Right cardiac atrium (tissue), 5 donors: ENCODE results near the gene ZFHX3. TPM values are rescaled to one million over a fixed set of nuclear protein-coding genes. Genes with fewer than 3 reads are reported as not detected.

ENCODE experiments used
- ATAC-seq, 2 donors: fragments of 200-7000 bp; cut with Tn5 transposase; one replicate each; pipeline versions ENCODE4 v1.8.0 to v1.9.1; 2020; ENCODE audit warnings: moderate library complexity in 2 of 2, mild to moderate bottlenecking in 1 of 2
- DNase-seq, 3 donors: peaks; one replicate each; pipeline ENCODE4 v3.0.0-alpha.2; 2020
- H3K27ac ChIP-seq: one replicate; pipeline ENCODE4 v1.5.1; 2013; ENCODE audit warnings: mild to moderate bottlenecking, low read length, control low read depth, moderate library complexity
- H3K27me3 ChIP-seq: one replicate; pipeline ENCODE4 v1.6.1; 2013; ENCODE audit not compliant: control insufficient read depth, insufficient read depth
- H3K4me1 ChIP-seq: one replicate; pipeline ENCODE4 v1.6.1; 2013; ENCODE audit warnings: low read length; ENCODE audit not compliant: control insufficient read depth, insufficient read depth
- H3K4me3 ChIP-seq: one replicate; pipeline ENCODE4 v1.5.1; 2013; ENCODE audit warnings: low read length, control low read depth
- H3K9me3 ChIP-seq: one replicate; pipeline ENCODE4 v1.6.1; 2013; ENCODE audit warnings: low read length; ENCODE audit not compliant: control insufficient read depth
- WGBS: extraction: QIAGEN DNeasy Blood & Tissue Kit; methylation state at CpG from one replicate; pipeline ENCODE4 v1.1.7; 2013; 5-methylcytosine and 5-hydroxymethylcytosine counted together
- intact Hi-C, 4 donors: fragments of 100-400 bp; cut with DNase I; formaldehyde crosslinking; loops; one replicate each; pipeline versions ENCODE4 v1.11.0 to v1.14.0; 2022 to 2023
- polyA plus RNA-seq: library from polyadenylated mRNA; stranded (reverse); fragments of 200-250 nt; gene quantifications from one replicate; pipeline ENCODE4 v1.2.3, GENCODE V29; 2013
- total RNA-seq, 4 donors: library from RNA; stranded (reverse); fragmentation: NEBNext Ultra II Directional; extraction: Animal tissue kit (Norgen Biotek cat#: 25700); gene quantifications; one replicate each; pipeline ENCODE4 v1.2.1, GENCODE V29; 2021
- donor health status: healthy with polysubstance abuse.
- donor health status: DM: no; HTN: yes; CAD: no.
- donor health status: DM: no; HTN: no; CAD: no.
- donor health status: DM: no; HTN: yes; CAD: no; lungs with severe emphysema.
- donor health status: DM: yes; HTN: yes; CAD: no.

ZFHX3 gene
- total and polyA plus RNA-seq, 5 donors, result 4.3 to 18.2 (median 9.7) TPM

DNA sequence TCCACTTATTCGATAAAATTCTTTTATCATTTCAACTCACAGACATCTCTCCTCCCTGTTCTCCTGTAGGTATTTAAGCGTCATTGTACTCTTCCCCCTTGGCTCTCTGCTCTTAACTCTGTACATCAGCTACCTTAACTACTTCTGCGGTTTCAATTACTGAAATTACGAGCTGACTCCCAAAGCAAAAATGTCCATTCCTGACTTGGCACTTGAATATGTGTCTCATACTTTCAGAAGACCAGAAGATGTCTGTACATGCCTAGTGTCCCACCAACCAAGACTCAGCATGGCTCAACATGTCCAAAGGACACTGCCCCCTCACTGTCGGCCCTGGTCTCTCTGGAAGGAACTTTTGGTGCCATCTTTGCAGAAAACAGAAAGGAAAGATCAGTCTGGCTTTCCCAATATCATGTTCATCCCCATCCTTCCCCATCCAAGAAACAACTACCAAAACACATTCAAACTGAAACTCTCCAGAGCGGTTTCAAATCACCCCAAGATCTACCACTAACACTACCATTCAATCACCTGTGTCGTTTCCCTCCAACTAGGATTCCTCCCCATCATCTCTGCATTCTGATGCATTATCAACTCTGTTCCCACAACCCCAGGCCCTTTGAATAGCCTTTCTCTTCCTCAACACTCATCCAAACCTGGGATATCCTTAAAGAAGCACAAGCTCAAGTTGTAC lies 74.9 kb downstream of the ZFHX3 start:
- Histone ChIP-seq H3K4me1 (peaks cover 10% of the 10 kb centered on the region), H3K4me3 (no peak overlapping the region), H3K27ac (no peak overlapping the region), H3K27me3 (no peaks in the 10 kb centered on the region), H3K9me3 (no peaks in the 10 kb centered on the region)
- WGBS, result 95% methylated on average over 7 of the region's 7 CpGs
- intact Hi-C loops, result no loop called here
- no peak for DNase-seq
- ATAC-seq, result no peak

DNA sequence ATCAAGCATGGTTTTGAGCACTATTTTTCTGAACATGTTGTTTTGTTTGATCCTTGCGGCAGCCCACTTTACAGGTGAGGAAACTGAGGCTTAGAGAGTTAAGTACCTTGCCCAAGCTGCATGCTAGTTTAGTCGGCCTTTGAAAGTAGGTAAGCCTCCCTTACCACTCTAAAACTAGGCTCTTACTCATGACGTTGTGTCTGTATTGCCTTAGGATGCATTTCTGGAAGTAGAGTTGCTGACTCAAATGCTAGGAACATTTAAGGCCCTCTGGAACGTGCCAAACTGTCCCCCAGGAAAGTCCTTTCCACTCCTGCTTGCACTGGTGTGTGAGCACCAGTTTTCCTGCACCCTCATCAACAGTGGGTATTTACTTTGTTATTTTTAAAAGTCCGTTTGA lies 76.6 kb downstream of the ZFHX3 start:
- intact Hi-C loops, result no loop called here
- ATAC-seq, result no peak
- no peaks in the 10 kb centered on the region for H3K9me3 ChIP-seq
- H3K4me3 ChIP-seq, result no peak overlapping the region
- no peaks in the 10 kb centered on the region for H3K27me3 ChIP-seq
- H3K27ac ChIP-seq, result no peak overlapping the region
- WGBS, result 86% methylated on average over 5 of the region's 5 CpGs
- DNase-seq, result no peak
- H3K4me1 ChIP-seq, result peaks cover 12% of the 10 kb centered on the region

DNA sequence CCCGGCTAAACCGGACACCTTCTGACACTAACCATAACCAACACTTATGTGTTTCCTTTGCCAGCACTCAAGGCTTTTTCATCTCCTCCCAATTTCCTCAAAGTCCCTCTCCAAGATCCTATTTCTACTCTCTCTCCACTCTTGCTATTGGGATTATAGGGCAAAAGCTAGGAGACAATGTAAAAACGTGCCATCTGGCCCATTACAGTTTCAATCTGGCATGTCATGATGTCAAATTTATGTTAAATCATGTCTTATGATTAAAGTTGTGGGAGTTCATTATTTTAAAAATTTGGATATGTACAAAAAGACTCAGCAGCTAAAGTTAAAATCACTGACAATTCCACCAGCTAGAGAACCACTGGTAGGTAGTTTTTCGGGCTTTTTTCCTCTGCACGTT lies 77.3 kb downstream of the ZFHX3 start:
- DNase-seq (no peak), ATAC-seq (no peak)
- H3K9me3 ChIP-seq, result no peaks in the 10 kb centered on the region
- H3K27ac ChIP-seq, result no peak overlapping the region
- no peak overlapping the region for H3K4me3 ChIP-seq
- WGBS, result 93% methylated on average over 5 of the region's 5 CpGs
- peaks cover 12% of the 10 kb centered on the region for H3K4me1 ChIP-seq
- no peaks in the 10 kb centered on the region for H3K27me3 ChIP-seq
- intact Hi-C loops, result no loop called here

DNA sequence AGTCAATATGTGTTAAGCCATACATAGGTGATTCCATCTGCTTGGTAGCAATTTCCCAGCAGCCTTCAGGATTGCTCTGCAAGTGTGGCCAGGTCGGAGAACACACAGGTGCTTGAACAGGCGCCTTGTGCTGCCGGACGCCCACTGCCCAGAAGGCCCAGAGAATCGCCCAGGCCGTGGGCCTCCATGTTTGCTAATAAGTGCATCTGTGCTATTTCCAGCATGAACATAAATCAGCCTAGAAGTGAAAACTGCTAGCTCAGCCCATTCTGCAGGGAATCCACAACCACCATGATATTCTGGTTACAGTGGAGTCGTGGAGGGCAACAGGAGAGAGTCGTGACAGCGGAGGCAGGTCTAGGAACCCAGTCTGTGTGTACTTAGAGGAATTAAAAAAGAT lies 78.1 kb downstream of the ZFHX3 start:
- H3K4me3 ChIP-seq, result no peak overlapping the region
- peaks cover 12% of the 10 kb centered on the region for H3K4me1 ChIP-seq
- H3K27ac ChIP-seq, result no peak overlapping the region
- intact Hi-C loops, result no loop called here
- DNase-seq (no peak), ATAC-seq (no peak)
- no peaks in the 10 kb centered on the region for H3K27me3 ChIP-seq
- no peaks in the 10 kb centered on the region for H3K9me3 ChIP-seq
- 91% methylated on average over 9 of the region's 9 CpGs for WGBS

DNA sequence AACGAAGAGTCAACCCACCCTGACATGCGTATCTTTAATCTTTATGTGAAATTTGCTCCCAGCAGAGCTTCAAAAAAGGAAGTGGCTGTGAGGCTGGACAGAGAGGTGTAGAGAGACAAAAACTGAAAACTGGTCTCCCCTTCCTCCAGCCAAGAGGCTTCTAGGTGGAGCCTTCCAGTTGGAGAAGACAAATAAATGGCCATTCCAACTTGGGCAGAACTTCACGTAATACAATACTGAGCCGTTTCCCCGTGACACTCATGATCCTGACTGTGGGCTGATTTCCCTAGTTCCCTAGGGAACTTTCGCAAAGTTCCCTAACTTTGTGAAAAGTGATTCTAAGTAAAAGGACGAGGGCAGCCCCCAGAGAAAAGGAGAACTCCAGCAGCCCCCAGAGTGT lies 78.8 kb downstream of the ZFHX3 start:
- no peak overlapping the region for H3K4me3 ChIP-seq
- intact Hi-C loops, result no loop called here
- peaks cover 9% of the 10 kb centered on the region for H3K4me1 ChIP-seq
- no peak for DNase-seq
- H3K27me3 ChIP-seq, result no peaks in the 10 kb centered on the region
- 59% methylated on average over 7 of the region's 7 CpGs for WGBS
- no peaks in the 10 kb centered on the region for H3K9me3 ChIP-seq
- peak; percentile 51 to 68 for ATAC-seq
- no peak overlapping the region for H3K27ac ChIP-seq

DNA sequence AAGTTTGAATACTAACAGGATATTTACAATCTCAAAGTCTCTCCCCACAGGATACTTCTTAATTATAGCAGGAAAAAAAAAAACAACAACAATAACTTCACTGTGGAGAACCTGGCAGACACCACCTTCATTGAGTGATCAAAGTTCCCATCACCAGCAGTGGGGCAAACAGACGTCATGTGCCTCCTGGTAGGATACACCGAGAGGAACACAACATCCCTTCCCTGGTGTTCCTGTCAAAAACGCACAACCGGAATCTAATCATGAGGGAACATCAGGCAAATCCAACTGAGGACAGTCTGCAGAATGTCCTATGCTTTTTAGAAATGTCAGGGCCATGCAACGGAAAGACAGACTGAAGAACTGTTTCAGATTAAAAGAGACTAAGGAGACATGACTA lies 80.0 kb downstream of the ZFHX3 start:
- H3K27ac ChIP-seq, result no peak overlapping the region

DNA sequence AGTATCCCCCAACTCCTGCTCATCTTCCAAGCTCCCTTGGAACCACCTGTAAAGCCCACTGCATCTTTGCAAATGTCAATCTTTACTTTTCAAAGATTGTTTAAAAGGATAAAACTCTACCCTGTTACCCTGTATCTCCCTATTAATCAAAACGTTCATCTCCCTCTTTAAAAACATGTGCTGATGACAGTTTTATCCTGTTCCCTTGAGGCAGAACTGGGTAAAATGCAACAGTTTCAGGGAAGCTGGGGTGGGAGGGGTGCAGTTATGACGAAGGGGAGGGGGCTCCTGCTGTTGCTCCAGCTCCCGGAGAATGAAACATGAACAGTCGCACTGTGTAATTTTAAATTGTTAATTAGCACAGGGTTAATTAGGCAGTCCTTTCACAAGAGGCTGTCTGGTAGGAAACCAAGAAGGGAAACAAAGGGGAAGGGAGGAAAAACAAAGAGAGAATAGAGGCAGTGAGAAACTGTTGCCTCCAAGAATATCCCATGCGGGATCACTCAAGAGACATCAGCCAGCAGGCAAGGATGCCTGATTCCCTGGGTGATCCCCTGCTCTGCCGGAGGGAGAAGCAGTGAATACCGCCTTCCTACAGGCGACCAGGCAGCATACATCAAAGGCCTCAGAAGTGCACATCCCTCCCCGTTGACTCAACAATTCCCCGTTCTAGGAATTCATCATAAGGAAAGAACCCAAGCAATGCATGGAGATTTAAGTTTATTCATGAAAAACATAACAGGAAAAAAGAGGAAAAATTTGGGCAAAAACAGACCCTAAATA lies 84.2 kb downstream of the ZFHX3 start:
- Histone ChIP-seq H3K27me3 (no peaks in the 10 kb centered on the region), H3K27ac (no peak overlapping the region), H3K9me3 (no peaks in the 10 kb centered on the region), H3K4me3 (no peak overlapping the region), H3K4me1 (peaks cover 8% of the 10 kb centered on the region)
- ATAC-seq, result no peak
- WGBS, result 70% methylated on average over 10 of the region's 10 CpGs
- intact Hi-C loops, result no loop called here
- DNase-seq, result no peak

More for the DNA sequence above, 80.0 kb downstream of the ZFHX3 start:
- no peak for DNase-seq
- WGBS, result 65% methylated on average over 5 of the region's 5 CpGs
- no peaks in the 10 kb centered on the region for H3K9me3 ChIP-seq
- H3K4me1 ChIP-seq, result peaks cover 9% of the 10 kb centered on the region
- H3K27me3 ChIP-seq, result no peaks in the 10 kb centered on the region
- no peak for ATAC-seq
- intact Hi-C loops, result no loop called here
- no peak overlapping the region for H3K4me3 ChIP-seq

DNA sequence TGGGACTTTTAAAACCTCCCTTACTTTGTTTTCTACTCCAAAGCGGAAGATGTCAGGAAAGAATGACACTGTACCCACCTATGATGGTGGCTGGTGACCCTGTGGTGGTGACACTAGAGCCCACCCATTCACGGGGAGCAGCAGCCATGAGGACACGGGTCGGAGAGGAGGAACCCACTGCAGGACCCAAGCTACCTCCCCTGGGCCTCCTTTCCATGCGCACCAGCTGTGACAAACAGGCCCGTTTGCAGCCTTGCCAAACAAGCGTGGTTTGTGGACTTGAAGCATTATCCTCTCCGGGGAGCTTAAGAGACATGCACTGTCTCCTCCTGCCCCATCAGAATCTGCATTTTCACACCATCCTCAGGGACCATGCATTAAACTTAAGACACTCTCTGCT lies 85.6 kb downstream of the ZFHX3 start:
- no peaks in the 10 kb centered on the region for H3K27me3 ChIP-seq
- peaks cover 5% of the 10 kb centered on the region for H3K4me1 ChIP-seq
- no peak overlapping the region for H3K27ac ChIP-seq
- 92% methylated on average over 8 of the region's 8 CpGs for WGBS
- no peaks in the 10 kb centered on the region for H3K9me3 ChIP-seq
- no peak overlapping the region for H3K4me3 ChIP-seq
- DNase-seq (no peak), ATAC-seq (no peak)
- intact Hi-C loops, result no loop called here

DNA sequence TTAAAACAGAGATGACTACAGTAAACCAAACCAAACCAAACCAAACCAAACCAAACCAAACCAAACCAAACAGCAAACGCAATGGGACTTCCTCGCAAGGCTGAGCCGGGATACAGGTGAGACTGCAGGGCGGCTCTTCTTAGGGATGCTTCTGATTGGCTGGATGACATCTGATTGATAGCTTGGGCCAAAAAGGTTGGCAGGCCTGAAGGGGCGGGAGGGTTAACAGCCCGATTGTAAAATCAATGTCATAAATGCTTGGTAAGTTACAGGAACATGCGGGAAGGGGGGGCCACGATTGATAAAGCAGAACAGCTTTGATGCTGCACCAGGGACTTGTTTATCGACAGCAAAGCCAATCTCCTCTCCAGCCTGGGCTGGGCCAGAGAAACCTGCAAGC lies 86.1 kb downstream of the ZFHX3 start:
- WGBS, result 93% methylated on average over 9 of the region's 9 CpGs
- Histone ChIP-seq H3K4me3 (no peak overlapping the region), H3K4me1 (peaks cover 5% of the 10 kb centered on the region), H3K27ac (no peak overlapping the region), H3K27me3 (no peaks in the 10 kb centered on the region), H3K9me3 (no peaks in the 10 kb centered on the region)
- intact Hi-C loops, result no loop called here
- DNase-seq, result no peak
- ATAC-seq, result no peak

DNA sequence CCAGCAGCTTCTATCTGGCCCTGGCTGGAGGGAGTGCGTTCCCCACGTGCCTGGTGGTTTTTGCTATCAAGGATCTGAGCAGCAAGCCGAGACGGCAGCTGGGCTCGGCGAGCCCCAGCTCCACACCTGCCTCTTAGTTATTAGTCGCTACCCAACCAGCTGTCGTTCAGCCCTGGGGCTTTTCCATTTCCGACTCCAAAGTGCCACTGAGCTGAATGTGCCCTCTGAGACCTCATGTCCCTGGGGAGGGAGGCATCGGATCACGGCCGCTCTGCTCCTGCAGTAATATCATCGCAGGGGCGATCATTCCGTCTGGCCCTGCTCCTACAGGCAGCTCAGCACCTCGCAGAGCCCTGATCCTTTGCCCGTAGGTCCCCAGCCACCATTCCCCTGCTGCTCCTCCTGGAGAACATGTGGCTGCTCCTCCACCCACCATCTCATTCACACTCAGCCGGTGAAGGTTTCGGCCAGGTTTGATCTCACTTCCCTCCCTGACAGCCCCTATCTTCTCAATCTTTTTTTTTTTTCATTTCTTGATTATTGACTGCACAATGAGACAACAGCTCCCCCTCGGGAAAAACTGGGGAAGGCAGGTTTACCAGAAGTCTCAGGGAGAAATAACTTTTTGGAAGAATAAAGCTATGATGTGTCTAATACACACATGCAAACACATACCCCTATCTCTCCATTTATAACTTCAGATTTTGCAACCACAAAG lies 86.7 kb downstream of the ZFHX3 start:
- DNase-seq (no peak), ATAC-seq (peak in 1 of 2 donors; percentile 11)
- intact Hi-C loops, result no loop called here
- Histone ChIP-seq H3K27ac (no peak overlapping the region), H3K4me3 (no peak overlapping the region), H3K27me3 (no peaks in the 10 kb centered on the region), H3K4me1 (peaks cover 5% of the 10 kb centered on the region), H3K9me3 (no peaks in the 10 kb centered on the region)
- WGBS, result 66% methylated on average over 20 of the region's 20 CpGs

DNA sequence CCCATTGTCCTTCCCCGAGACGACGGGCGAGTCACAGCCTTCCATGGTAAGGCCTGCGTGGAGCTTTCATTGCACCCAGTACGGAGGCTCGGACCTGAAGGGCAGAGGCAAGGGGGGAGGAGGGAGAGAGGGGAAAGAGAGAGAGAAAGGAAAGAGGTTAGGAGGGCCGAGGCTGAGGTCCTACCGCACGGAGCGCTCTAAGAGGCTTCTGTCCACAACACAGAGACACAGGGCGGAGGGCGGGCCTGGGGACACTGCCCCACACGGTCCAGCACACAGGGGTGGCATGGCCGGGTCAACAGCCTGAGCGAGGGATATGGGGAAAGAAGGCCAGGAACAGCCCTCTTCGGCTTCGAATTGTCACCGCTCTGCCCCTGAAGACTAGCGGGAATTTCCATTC lies 87.8 kb downstream of the ZFHX3 start:
- H3K4me3 ChIP-seq, result no peak overlapping the region
- 98% methylated on average over 20 of the region's 20 CpGs for WGBS
- ATAC-seq (peak in 1 of 2 donors; percentile 30), DNase-seq (no peak)
- no peaks in the 10 kb centered on the region for H3K27me3 ChIP-seq
- H3K4me1 ChIP-seq, result peaks cover 5% of the 10 kb centered on the region
- intact Hi-C loops, result no loop called here
- no peak overlapping the region for H3K27ac ChIP-seq
- H3K9me3 ChIP-seq, result no peaks in the 10 kb centered on the region
